Transverse colon (tissue), 4 donors: ENCODE results near the gene TMEM33.

Source experiments
- POLR2A ChIP-seq: fragments of 450-650 bp; IDR thresholded peaks from one replicate; pipeline ENCODE4 v1.6.1; 2016; ENCODE audit warnings: antibody characterized with exemption, mild to moderate bottlenecking, moderate library complexity
- POLR2AphosphoS5 ChIP-seq, 3 donors: sonication (generic); formaldehyde crosslinking; IDR thresholded peaks; one replicate each; pipeline ENCODE4 v1.6.1; 2016; ENCODE audit warnings: antibody characterized with exemption in 3 of 3
- TF ChIP-seq, protein P1 (sequence below), 5 experiments: fragments of 200-600 bp in 3 of 5; fragments of 450-650 bp in 2 of 5; sonication (generic) in 3 of 5; IDR thresholded peaks; 1 replicate in 2 of 5; 2 replicates in 3 of 5; pipeline ENCODE4 v1.5.1; 2016 to 2017; ENCODE audit warnings: antibody characterized with exemption in 5 of 5, inconsistent platforms in 3 of 5, mild to moderate bottlenecking in 2 of 5, moderate library complexity in 1 of 5

DNA sequence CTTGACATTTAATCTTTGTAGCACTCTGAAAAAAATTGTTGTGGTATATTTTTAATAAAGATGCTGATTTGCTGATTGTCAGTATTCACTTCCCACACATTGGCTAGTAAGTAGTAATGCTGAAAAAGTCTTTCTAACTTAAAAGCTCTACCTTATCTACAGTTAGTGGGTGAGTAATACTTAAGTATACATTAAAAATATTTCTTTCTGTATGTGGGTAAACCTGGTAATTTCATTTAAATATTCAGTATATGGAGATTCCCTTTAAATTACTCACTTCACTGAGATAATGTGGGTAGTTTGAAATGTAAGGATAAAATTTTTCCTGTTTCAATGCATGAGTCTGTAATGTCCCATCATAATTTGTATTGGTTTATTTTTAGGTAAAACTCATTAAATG, 5.6 kb downstream of the TMEM33 start:
- TF ChIP-seq, protein P1, sequence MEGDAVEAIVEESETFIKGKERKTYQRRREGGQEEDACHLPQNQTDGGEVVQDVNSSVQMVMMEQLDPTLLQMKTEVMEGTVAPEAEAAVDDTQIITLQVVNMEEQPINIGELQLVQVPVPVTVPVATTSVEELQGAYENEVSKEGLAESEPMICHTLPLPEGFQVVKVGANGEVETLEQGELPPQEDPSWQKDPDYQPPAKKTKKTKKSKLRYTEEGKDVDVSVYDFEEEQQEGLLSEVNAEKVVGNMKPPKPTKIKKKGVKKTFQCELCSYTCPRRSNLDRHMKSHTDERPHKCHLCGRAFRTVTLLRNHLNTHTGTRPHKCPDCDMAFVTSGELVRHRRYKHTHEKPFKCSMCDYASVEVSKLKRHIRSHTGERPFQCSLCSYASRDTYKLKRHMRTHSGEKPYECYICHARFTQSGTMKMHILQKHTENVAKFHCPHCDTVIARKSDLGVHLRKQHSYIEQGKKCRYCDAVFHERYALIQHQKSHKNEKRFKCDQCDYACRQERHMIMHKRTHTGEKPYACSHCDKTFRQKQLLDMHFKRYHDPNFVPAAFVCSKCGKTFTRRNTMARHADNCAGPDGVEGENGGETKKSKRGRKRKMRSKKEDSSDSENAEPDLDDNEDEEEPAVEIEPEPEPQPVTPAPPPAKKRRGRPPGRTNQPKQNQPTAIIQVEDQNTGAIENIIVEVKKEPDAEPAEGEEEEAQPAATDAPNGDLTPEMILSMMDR (IDR thresholded peaks at IDR 0.05): no peak
- TF ChIP-seq POLR2AphosphoS5 (IDR thresholded peaks at IDR 0.05) (no peak), POLR2A (no peak)
